NT2/D1 (cell line): ENCODE data around the gene MEOX1.

Experiments
- YY1 ChIP-seq: IDR thresholded peaks from 2 replicates; pipeline ENCODE4 v1.6.1; 2011; ENCODE audit not compliant: insufficient read length, insufficient read depth
- ZNF274 ChIP-seq: IDR thresholded peaks from 2 replicates; pipeline ENCODE4 v1.6.1; 2011; ENCODE audit warnings: mild to moderate bottlenecking, low read depth, low read length

DNA sequence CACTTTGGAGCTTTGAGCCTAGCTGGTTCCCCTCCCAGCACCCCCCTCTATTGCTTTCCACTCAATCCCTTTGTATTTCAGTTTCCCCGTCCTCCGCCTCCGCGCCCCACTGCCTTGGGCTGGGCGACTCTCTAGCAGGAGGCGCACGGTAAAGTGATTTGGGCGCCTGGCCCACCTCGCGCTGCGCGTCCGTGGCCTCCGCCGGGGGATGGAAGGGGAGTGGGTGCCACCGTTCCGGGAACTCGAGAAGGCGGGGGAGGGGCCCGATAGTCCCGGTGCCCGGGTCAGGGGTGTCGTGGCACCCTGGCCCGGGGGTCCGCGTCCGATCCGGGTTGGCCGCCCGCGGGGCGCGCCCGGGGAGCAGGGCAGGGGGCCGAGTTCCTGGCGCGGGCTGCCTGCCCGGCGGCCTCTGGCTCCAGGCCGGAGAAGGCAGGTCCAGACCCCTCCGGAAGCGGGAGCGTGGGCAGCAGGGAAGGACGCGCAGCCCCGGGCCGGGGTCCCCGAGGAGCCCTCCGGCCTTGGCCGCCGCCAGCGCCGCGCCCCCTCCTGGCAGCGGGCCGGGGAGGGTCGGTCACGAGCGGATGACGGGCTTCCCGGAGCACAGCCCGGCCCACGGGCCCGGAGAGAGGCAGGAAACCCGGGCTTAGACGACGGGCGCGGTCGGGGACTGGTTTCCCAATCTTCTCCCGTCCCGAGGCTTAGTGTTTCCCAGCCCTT, 15.8 kb downstream of the MEOX1 start:
- TF ChIP-seq YY1: no peak
- TF ChIP-seq ZNF274: no peak
